ENCODE results near the gene MVP.

The MVP gene

GRCh38 chr16:29790183-29790948 lies 29.9 kb upstream of the MVP start, which contains the start of gene KIF22:
Gene KIF22, plus strand, starts transcription at chr16:29790751. Its CDS starts 9 bp downstream, at chr16:29790760.
- ATAC-seq, result peak; percentile 99
- TF ChIP-seq CREB5 (CRISPR knock-in tag; IDR thresholded peaks at IDR 0.05; ENCODE audit: low read depth) (no peak), TOX (CRISPR knock-in tag; IDR thresholded peaks at IDR 0.05; ENCODE audit: borderline replicate concordance) (no peak)

GRCh38 chr16:29790949-29791844 lies 29.1 kb upstream of the MVP start:
- peak; percentile 42 for ATAC-seq
- TF ChIP-seq CSDC2 (CRISPR knock-in tag; IDR thresholded peaks at IDR 0.05) (no peak), ARNTL (CRISPR knock-in tag; IDR thresholded peaks at IDR 0.05; ENCODE audit: borderline replicate concordance, low read depth) (no peak), PATZ1 (CRISPR knock-in tag; IDR thresholded peaks at IDR 0.05; ENCODE audit: borderline replicate concordance) (no peak), ISL1 (CRISPR knock-in tag; IDR thresholded peaks at IDR 0.05) (no peak), ZNF565 (CRISPR knock-in tag; conservative IDR thresholded peaks at IDR 0.05; ENCODE audit: low read depth) (no peak), CSRNP3 (CRISPR knock-in tag; IDR thresholded peaks at IDR 0.05) (no peak), BACH2 (CRISPR knock-in tag; IDR thresholded peaks at IDR 0.05; ENCODE audit: borderline replicate concordance) (no peak), ZC3H10 (CRISPR knock-in tag; IDR thresholded peaks at IDR 0.05) (no peak), ZNF70 (CRISPR knock-in tag; IDR thresholded peaks at IDR 0.05) (no peak), CREB5 (CRISPR knock-in tag; IDR thresholded peaks at IDR 0.05; ENCODE audit: low read depth) (no peak), ZNF8 (CRISPR knock-in tag; IDR thresholded peaks at IDR 0.05) (no peak), TCF4 (CRISPR knock-in tag; IDR thresholded peaks at IDR 0.05; ENCODE audit: borderline replicate concordance) (no peak), POU6F1 (CRISPR knock-in tag; IDR thresholded peaks at IDR 0.05; ENCODE audit: borderline replicate concordance, low read depth) (no peak), PPARA (CRISPR knock-in tag; IDR thresholded peaks at IDR 0.05; ENCODE audit: borderline replicate concordance) (no peak), TSHZ2 (CRISPR knock-in tag; IDR thresholded peaks at IDR 0.05) (no peak), GLIS3 (CRISPR knock-in tag; IDR thresholded peaks at IDR 0.05) (no peak)

Data from SK-N-SH treated with all-trans-retinoic acid at 6 μM for 48 hours (cell line).